Cardiac septum (tissue), 1 donor: ENCODE data around the gene GRAP2. TPM values are rescaled to one million over a fixed set of nuclear protein-coding genes. Genes with fewer than 3 reads are reported as not detected.
"Not testable (repeated sequence)": the region's sequence is repeated elsewhere in the genome, so short reads cannot be mapped to it uniquely, and the experiment has no call there.

ENCODE experiments used
- DNase-seq: peaks from one replicate; pipeline ENCODE4 v3.0.0-alpha.2; 2020; ENCODE audit warnings: low spot score
- intact Hi-C: fragments of 100-400 bp; cut with DNase I; formaldehyde crosslinking; loops from one replicate; pipeline ENCODE4 v1.14.0; 2022
- long read RNA-seq: library from polyadenylated mRNA; unstranded; transcript quantifications from one replicate; pipeline ENCODE4 v2.0.0, GENCODE V29; 2021
- total RNA-seq: library from RNA; stranded (reverse); fragmentation: NEBNext Ultra II Directional; extraction: Animal tissue kit (Norgen Biotek cat#: 25700); gene quantifications from one replicate; pipeline ENCODE4 v1.2.1, GENCODE V29; 2021
- donor health status: DM: no; HTN: no; CAD: no.

Gene GRAP2
- 1.2 TPM for total RNA-seq
- long read RNA-seq = 0 reads

GRCh38 chr22:39900306-39901227 is at the start of gene GRAP2:
TSS of gene GRAP2 (plus strand) at chr22:39901084. CDS start at chr22:39947107, 46,023 bp downstream.
- no peak for DNase-seq
- intact Hi-C loops = no loop called here

- intact Hi-C loops = no loop called here
- no peak for DNase-seq
These were observed 49.1 kb upstream of the GRAP2 start for GRCh38 chr22:39851606-39852315.

- no peak for DNase-seq
- intact Hi-C loops = no loop called here
These were observed 48.1 kb upstream of the GRAP2 start for GRCh38 chr22:39852799-39853198.

GRCh38 chr22:39856588-39856987 is 44.3 kb upstream of the GRAP2 start:
- intact Hi-C loops = no loop called here

GRCh38 chr22:39859903-39860588 is 40.8 kb upstream of the GRAP2 start:
- intact Hi-C loops = no loop called here

More at GRCh38 chr22:39856588-39856987, 44.3 kb upstream of the GRAP2 start:
- no peak for DNase-seq

GRCh38 chr22:39868741-39869140 is 32.1 kb upstream of the GRAP2 start:
- intact Hi-C loops = no loop called here
- DNase-seq = no peak

More at GRCh38 chr22:39859903-39860588, 40.8 kb upstream of the GRAP2 start:
- DNase-seq = no peak

GRCh38 chr22:39869797-39870196 is 31.1 kb upstream of the GRAP2 start:
- DNase-seq, intact Hi-C loops: not testable (repeated sequence)

- intact Hi-C loops = no loop called here
These were observed 29.7 kb upstream of the GRAP2 start for GRCh38 chr22:39871008-39871798.

GRCh38 chr22:39872548-39872947 is 28.3 kb upstream of the GRAP2 start:
- intact Hi-C loops = no loop called here
- DNase-seq = no peak

More at GRCh38 chr22:39871008-39871798, 29.7 kb upstream of the GRAP2 start:
- no peak for DNase-seq

GRCh38 chr22:39873965-39874364 is 26.9 kb upstream of the GRAP2 start:
- intact Hi-C loops = no loop called here

GRCh38 chr22:39875176-39875885 is 25.6 kb upstream of the GRAP2 start:
- DNase-seq, intact Hi-C loops: not testable (repeated sequence)

More at GRCh38 chr22:39873965-39874364, 26.9 kb upstream of the GRAP2 start:
- DNase-seq = no peak

- intact Hi-C loops = no loop called here
- DNase-seq = no peak
These were observed 23.6 kb upstream of the GRAP2 start for GRCh38 chr22:39877079-39877845.

- DNase-seq = no peak
- intact Hi-C loops = no loop called here
These were observed 20.2 kb upstream of the GRAP2 start for GRCh38 chr22:39880722-39881121.

GRCh38 chr22:39883057-39883456 is 17.8 kb upstream of the GRAP2 start:
- DNase-seq = no peak

GRCh38 chr22:39889924-39890323 is 11.0 kb upstream of the GRAP2 start:
- DNase-seq, intact Hi-C loops: not testable (repeated sequence)

More at GRCh38 chr22:39883057-39883456, 17.8 kb upstream of the GRAP2 start:
- intact Hi-C loops = no loop called here

GRCh38 chr22:39893526-39893925 is 7.4 kb upstream of the GRAP2 start, which contains the start of gene ENTHD1:
TSS of gene ENTHD1 (minus strand) at chr22:39893760. CDS start at chr22:39887748, 6,012 bp downstream.
- DNase-seq = no peak
- intact Hi-C loops = no loop called here

- intact Hi-C loops = no loop called here
- DNase-seq = no peak
These were observed 6.3 kb upstream of the GRAP2 start for GRCh38 chr22:39894554-39895092.
